ENCODE measurements around the gene PIH1D2.
A peak's percentile ranks its signal among the peaks of the same experiment; 100 is the strongest.
"Not testable (repeated sequence)": the region's sequence is repeated elsewhere in the genome, so short reads cannot be mapped to it uniquely, and the experiment has no call there.

PIH1D2 gene

DNA sequence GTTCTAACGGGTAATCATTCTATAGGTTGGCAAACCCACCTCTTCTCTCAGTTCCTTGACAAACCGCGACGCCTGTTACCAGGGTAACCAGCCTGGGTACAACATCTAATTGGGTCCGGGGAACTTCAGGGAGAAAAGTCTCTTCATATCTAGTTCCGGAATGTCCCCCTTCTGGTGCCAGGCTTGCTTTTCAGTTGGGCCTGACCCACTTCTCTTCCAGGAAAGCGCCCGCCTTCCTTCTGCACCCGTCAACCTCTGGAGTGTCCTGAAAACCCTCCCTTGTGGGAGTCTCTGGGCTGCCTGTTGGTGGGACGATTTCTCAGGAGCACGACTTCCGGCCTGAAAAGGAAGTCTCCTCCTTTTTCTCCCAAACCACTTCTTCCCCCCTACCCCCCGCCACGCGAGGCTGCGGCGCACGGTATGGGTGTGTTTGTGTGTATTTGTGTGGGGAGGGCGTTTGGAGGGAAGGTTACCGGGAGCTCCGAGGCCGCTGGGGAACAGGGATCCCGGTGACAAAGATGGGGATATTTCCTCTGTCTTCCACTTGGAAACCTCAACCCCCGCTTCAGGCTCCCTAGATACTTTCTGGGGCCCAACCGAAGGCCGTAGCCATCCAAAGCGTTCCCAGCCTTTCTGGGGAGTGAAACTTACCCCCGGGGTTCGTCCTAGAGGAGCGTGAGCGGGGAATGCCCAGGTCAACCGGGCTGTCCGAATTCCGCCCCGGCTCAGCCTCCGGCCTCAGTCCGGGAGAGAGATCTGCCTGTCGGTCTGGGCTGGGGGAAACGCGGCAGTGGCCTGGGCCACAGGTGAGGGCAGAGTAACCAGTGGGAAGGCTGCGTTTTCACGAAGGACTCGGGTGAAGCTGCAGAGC, at the start of gene PIH1D2, which contains the start of gene NKAPD1:
Gene PIH1D2 (minus strand): TSS at position 77 of the 871 bp plus-strand sequence. CDS start 843 bp downstream, outside the sequence.
Gene NKAPD1 (plus strand): TSS at position 359 of the 871 bp plus-strand sequence. CDS start 1,276 bp downstream, outside the sequence.
- peak; percentile 74 for DNase-seq (ENCODE audit: low spot score)

- no peak for DNase-seq (ENCODE audit: low spot score)
These were observed 49.3 kb upstream of the PIH1D2 start for GRCh38 chr11:112123129-112123528.

- DNase-seq (ENCODE audit: low spot score), result no peak
These were observed 48.3 kb upstream of the PIH1D2 start for GRCh38 chr11:112121981-112122615.

GRCh38 chr11:112118176-112118575, 44.4 kb upstream of the PIH1D2 start:
- no peak for DNase-seq (ENCODE audit: low spot score)

DNA sequence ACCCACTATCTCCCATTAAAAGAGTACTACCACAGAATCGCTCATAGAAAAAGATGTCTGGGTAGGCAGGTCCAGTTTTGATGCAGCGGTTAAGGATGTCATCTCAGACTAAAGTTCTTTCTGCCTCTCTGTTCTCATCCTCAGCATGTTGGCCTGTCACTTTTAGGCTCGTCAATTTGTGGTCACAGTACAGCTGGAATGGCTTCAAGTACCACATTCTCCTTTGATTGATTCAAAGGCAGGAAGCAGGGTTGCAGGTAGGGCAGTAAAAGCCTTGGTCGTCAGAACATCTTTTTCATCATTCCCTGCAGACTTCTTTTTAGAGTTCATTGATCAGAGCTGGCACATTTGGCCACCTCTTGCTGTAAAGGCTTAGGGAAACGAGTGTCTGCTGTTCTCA, 41.6 kb upstream of the PIH1D2 start:
- DNase-seq (ENCODE audit: low spot score), result no peak

DNA sequence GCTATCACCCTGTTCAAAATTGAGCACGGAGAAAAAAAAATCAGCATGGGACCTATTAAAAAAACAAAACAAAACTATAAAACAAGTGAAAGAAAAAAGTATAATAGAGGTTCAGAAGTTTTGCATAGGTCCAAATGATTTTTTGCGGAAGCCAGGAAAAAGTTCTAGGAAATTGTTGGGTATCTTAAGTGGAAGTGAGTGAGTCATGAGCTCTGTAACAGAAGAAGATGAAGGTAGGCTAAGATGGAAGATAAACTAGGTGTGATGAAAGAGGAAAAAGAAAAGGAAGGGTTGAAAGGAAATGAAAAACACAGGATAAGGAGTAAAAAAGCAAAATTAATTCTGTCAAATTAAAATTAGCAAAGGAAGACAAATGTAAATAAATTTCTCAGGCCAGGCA, 40.6 kb upstream of the PIH1D2 start:
- DNase-seq (ENCODE audit: low spot score), result no peak

GRCh38 chr11:112113539-112114457, 40.0 kb upstream of the PIH1D2 start:
- DNase-seq (ENCODE audit: low spot score), result peak; percentile 17

- DNase-seq (ENCODE audit: low spot score), result no peak
These were observed 32.3 kb upstream of the PIH1D2 start for GRCh38 chr11:112106070-112106469.

- no peak for DNase-seq (ENCODE audit: low spot score)
These were observed 29.6 kb upstream of the PIH1D2 start for GRCh38 chr11:112103446-112103845.

- no peak for DNase-seq (ENCODE audit: low spot score)
These were observed 26.6 kb upstream of the PIH1D2 start for GRCh38 chr11:112100462-112100861.

DNA sequence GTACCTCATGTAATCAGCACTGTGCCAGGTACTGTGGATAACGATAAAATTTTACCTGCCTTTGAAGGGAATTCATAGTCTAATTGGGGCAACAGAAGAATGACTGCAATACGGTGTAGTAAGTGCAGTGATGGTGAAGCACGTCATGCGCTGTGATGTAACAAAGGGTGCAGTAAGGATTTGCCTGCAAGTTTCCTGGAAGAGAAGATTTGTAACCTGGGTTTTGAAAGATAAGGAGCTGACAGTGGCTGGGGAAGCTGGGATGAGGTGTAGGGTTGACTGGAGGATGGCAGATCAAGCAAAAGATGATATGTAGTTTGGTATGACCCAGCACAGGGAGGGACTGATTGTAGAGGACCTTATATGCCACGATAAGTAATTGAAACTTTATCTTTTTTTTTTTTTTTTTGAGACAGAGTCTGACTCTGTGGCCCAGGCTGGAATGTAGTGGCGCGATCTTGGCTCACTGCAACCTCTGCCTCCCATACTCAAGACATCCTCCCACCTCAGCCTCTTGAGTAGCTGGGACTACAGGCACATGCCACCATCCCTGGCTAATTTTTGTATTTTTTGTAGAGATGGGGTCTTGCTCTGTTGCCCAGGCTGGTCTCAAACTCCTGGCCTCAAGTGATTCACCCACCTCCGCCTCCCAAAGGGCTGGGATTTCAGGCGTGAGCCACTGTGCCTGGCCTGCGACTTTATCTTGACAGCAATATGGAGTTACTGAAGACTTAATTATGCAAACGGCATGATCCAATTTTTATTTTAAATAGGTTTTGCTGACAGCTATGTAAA, 24.1 kb upstream of the PIH1D2 start:
- DNase-seq (ENCODE audit: low spot score), result no peak

DNA sequence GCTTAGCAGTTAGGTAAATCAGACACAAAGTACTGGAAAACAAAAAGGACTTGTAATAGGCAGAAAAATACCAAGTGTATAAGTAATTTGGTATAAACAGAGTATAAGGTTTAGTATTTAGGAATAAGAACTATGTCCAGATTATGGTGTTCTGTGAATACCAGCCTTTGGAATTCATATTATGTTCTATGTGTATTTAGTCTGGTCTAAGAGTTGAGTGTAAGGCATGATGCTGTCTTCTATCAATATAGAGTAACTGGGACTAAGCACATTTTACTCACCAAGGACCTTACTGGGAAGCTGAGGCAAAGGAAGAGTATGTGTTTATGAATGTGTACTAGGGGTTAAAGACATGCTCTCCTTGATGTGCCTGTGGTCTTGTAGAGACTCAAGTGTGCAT, 22.4 kb upstream of the PIH1D2 start:
- DNase-seq (ENCODE audit: low spot score), result no peak

DNA sequence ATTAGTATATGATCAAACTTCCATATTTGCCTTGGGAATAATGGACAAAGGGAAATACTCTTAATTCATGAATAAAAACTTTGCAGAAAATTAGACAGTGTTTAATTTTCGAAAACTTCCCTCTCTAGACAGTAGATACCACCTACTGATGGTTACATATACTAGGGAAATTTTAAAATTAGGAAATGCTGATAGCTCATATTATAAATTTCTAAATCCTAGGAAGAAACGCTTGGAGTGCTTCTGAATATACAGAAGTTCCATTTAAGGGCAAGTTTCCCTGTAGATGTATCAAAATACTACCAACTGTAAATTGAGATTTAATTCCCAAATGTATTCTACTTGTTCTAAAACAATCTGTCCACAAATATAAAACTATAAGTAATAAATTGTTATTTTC, 21.5 kb upstream of the PIH1D2 start:
- DNase-seq (ENCODE audit: low spot score), result not testable (repeated sequence)

- DNase-seq (ENCODE audit: low spot score), result no peak
These were observed 13.4 kb upstream of the PIH1D2 start for GRCh38 chr11:112087212-112087611.

GRCh38 chr11:112086422-112087191, 12.8 kb upstream of the PIH1D2 start, which contains the start of the genes SDHD and TIMM8B:
SDHD (plus strand) TSS chr11:112086873; CDS start chr11:112086908, 35 bp downstream.
TIMM8B (minus strand) TSS chr11:112086756; CDS start chr11:112086723, 33 bp downstream.
- peak; percentile 96 for DNase-seq (ENCODE audit: low spot score)

DNA sequence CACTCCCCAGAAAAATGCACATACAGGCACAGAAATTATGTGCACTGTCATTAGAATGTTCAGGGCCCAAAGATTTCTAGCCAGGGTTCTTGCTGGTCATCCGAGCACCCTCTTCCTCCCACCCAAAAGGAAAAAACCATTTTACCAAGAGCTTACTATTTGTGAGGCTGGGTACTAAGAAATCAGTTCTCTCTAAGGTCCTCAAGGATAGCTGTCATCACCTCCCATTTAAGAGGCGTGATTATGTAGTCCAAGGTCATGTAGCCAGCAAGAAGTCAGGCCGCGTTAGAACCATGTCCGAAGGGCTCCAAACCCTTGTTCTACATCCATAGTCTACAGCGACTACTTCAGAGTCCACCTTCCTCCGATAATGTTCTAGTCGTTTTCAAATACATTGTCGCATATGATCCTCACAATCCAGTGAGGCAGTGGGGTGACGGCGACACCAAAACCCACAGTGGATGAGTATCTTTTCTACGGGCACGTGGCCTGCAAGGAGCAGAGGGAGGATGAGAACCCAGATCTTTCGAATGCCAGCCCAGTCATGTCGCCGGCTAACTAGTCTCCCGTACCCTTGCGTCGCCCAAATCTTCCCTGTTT, 12.1 kb upstream of the PIH1D2 start:
- no peak for DNase-seq (ENCODE audit: low spot score)

GRCh38 chr11:112082729-112083128, 8.9 kb upstream of the PIH1D2 start:
- no peak for DNase-seq (ENCODE audit: low spot score)

- DNase-seq (ENCODE audit: low spot score), result no peak
These were observed 10.9 kb downstream of the PIH1D2 start for GRCh38 chr11:112062923-112063322.

DNA sequence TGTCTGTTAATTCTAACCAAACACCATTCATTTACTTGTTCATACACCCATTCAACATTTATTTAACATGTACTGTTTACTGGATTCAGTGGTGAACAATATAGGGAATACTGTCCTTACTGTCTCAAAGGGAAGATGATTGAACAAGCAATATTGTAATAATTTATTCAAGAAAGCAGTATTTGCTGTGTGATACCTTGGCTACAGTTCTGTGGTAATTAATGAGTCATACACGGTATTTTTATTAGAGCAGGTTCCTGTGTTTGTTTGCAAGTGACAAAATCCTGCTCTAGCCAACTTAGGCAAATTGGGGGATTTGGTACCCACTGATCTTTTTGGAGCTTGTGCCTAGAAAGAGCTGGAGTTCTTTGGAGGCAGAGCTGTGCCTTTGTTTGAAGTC, 15.7 kb downstream of the PIH1D2 start:
- DNase-seq (ENCODE audit: low spot score), result no peak

GRCh38 chr11:112057170-112057569, 16.6 kb downstream of the PIH1D2 start:
- DNase-seq (ENCODE audit: low spot score), result no peak

Measured in CD4-positive, alpha-beta T cell treated with Interleukin-6 at 100 ng/mL for 8 hours (primary cell).